HK-2 (cell line): ENCODE data around the gene DUSP3.

ENCODE experiments used
- DNase-seq: peaks from one replicate; pipeline ENCODE4 v3.0.0-alpha.2; 2018; ENCODE audit not compliant: unreplicated experiment

The DUSP3 gene

DNA sequence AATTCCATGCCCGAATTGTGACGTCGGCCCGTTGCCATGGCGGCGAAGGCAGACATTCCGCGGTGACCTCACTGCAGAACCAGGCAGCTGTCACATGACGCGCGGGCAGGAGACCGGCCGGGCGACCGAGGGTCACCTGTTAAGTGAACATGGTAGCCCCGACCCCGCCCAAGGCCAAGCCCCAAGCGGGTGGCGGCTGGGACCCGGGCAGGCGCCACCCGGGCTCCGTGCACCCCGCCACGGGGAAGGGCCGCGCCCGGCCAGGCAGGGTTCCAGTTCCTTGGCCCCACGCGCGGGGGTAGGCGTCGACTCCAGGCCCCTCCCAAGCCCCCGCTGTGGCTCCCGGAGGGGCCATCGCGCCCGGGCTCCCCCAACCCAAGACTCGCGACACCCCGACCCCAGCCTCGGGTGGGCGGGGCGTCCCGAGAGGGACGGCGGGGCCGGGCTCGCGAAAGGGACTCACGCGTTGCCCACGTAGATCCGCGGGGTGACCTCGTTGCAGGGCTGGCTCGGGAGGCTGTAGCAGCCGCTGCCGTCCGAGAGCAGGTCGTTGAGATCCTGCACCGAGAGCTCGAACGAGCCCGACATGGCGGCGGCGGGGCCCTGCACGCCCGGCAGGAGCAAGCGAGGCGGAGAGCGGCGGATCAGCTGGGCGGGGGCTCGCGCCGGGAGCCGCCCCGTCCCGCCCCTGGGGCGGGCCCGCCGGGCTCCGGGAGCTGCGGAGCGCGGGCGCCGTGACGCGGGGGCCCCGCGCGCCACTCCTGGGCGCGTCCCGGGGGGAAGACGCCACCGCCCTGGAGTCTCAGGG is at the start of gene DUSP3:
Gene DUSP3 (minus strand): TSS at position 641 of the 808 bp plus-strand sequence. CDS start 53 bp downstream, at position 588.
- DNase-seq = peak; percentile 93

DNA sequence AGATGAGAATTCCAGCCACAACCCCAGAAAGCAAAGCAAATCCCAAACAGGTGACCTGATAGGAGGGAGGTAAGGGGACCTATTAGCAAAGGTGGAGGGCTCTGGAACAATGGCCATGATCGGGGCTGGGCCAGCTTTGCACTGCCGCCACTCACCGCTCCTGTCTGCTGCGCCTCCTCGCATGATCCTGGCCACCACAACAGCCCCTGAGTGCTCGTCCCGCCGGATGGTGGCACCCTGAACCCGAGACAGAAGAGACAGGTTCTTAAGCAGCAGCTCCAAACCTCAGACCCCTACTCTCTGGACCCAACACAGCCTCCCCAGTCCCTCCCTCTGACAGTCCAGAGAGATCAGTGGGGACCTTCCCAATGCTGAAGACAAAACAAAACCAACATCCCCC is 48.8 kb upstream of the DUSP3 start:
- no peak for DNase-seq

- DNase-seq = no peak
Measured at GRCh38 chr17:43826206-43826605, 47.4 kb upstream of the DUSP3 start.

DNA sequence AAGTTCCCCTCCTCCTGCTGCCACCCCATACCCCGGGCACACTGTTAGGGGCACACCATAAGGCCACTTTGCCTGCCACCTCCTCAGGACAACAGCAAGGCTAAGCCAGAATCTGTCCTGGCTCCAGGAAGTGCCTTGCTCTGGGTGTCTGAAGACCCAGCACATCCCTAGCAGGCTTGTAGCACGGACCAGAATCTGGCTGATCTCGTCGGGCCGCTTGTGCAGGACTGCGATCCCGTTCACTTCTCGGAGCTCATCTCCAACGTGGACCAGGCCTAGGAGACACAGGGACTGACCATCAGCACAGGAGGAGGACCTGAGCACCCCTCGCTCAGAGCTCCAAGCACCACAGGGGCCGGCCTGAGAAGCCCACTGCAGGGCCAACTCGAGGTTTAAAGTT is 46.8 kb upstream of the DUSP3 start:
- no peak for DNase-seq

DNA sequence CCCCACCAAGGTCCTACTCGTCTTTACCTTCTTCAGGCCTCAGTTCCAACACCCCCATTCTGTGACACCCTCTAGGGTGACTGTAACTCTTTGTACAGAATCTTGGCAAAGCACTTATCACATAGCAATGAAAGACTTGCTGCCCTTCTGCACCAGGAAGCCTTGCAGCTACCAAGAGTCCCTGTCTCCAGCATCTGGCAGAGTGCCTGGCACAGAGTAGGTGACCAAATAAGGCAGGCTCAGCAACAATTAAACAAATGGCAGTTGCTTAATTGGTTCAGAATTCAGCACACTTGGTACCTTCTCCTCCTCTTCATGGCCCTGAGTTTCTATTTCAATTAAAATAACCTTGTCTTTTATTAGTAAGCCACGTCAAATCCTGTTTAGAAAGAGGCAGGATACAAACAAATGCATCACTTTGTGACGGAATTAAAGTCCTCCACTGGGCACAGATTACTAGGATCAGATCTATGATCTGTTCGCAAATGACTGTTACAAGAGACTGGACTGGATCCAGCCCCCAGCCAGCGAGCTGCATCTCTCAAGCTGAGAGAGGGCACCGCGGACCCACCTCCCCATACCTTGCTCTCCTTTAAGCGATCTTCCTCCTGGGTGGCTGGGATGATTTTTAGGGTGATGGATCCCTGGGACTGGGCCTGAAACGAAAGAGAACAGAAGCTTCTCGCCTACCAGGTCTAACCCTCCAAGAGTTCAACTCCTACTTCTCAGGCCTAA is 44.7 kb upstream of the DUSP3 start:
- DNase-seq = no peak

GRCh38 chr17:43822570-43823190 is 43.9 kb upstream of the DUSP3 start:
- no peak for DNase-seq

- no peak for DNase-seq
Measured at GRCh38 chr17:43820759-43821158, 42.0 kb upstream of the DUSP3 start.

DNA sequence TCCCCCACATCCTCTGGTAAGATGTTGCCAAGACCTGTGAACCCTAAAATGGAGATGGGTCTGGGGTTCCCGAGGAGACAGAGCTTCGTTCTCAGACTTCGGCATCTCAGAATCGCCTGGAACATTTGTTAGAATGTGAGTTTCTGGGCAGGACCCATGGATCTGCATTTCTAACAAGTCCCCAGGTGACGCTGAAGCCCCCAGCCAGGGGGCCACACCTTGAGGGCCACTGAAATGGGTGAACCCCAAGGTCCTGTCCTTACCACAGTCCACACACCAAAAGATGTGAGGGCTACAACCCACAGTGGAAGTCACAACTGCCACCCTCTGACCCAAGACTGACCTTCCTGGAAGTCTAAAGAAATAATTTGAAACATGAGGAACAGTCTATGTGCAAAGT is 40.2 kb upstream of the DUSP3 start:
- no peak for DNase-seq

DNA sequence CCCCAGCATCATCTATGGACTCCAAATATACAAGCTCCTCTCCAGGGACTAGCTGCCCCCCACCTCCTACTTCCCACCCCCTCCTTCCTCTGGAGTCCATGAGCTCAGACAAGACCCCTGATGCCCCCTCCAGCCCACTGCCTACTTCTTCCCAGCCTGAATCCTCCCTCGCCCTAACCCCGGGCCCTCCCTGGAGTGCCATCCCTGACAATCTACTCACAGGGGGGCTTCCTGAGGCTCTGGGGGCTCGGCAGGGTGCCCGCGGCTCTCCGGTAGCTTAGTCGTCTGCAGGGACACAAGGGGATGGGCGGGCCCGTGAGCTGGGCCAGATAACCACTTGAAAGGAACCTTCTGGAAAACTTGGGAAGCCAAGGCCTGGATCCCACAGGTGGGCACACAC is 39.0 kb upstream of the DUSP3 start:
- no peak for DNase-seq

GRCh38 chr17:43816336-43817320 is 37.9 kb upstream of the DUSP3 start:
- no peak for DNase-seq

DNA sequence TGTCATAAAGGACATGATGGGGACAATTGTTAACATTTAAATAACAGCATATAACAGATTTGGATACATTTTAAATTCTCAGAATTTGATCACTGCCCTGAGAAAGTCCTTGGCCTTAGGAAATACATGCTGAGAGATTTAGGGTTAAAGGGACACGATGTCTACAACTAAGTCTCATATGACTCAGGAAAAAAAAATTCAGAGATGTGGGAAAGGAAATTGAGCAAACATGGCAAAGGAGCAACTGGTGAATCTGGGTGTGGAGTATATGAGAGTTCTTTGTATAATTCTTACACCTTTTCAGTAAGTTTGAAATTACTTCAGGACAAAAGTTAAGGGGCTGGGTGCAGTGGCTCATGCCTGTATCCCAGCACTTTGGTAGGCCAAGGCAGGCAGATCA is 35.9 kb upstream of the DUSP3 start:
- no peak for DNase-seq

- DNase-seq = no peak
Measured at GRCh38 chr17:43814026-43814425, 35.2 kb upstream of the DUSP3 start.

- no peak for DNase-seq
Measured at GRCh38 chr17:43813386-43813785, 34.6 kb upstream of the DUSP3 start.

- DNase-seq = no peak
Measured at GRCh38 chr17:43812396-43813265, 33.9 kb upstream of the DUSP3 start.

DNA sequence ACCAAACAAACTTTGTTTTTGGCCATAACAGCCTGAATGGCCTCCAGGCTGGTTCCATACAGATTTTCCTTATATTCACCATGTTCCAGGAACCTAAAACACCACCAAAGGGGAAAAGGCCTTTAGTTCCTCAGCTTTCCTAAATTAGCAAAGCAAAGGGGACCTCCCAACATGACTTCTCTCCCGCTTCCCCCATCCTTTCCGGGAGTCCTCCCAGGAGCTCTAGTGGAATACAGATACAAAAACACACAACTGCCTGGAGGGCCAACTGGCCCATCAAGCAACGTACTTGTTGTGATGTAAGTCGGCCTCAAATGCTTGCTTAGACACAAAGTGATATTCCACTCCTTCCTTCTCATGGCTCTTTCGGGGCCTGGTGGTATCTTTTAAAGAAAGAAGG is 32.0 kb upstream of the DUSP3 start:
- no peak for DNase-seq

DNA sequence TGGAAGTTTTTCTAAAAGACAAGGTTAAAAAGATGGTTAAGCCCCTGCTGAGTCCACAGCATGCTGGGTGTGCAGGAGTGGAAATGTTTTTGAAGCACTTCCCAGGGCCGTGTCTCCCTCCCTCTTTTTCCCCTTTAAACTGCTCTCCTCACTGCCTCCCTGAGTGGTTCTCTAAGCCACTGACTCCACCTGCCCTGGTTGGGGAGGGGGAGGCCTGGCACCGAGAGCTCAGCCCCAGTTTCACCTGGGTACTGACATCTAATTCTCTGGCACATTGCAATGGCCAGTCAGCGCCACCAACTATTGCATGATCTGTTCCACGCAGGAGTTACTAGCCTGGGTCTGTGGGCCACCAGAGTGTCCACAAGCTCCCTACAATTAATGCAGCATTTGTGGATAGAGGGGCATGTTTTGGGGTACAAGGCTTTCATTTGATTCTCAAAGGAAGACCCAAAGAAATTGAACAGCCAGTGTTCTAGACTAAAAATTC is 31.5 kb upstream of the DUSP3 start:
- DNase-seq = no peak

GRCh38 chr17:43809121-43809520 is 30.3 kb upstream of the DUSP3 start:
- no peak for DNase-seq

- DNase-seq = no peak
Measured at GRCh38 chr17:43808076-43808475, 29.3 kb upstream of the DUSP3 start.

GRCh38 chr17:43805117-43805516 is 26.3 kb upstream of the DUSP3 start:
- no peak for DNase-seq

DNA sequence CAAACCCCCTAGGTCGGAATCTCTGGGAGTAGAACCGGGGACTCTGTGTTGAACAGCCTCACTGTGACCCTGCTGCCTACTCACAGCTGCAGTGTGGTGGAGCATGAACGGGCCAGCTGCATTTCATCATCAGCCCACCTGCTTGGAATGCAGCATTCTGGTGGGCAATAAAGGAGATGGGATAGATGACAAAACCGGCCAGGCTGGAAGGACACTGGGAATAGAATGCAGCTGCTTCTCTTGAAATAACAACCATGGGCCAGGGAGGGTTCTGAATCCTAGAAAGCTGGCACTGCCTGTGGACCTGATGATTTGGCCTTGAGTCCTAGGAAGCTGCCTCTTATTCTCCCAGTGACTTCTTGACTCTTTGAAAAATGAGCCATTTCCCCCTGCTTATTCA is 25.0 kb upstream of the DUSP3 start:
- no peak for DNase-seq
